Lower lobe of right lung (tissue), 2 donors: ENCODE results near the gene RTN4. TPM values are rescaled to one million over a fixed set of nuclear protein-coding genes. Genes with fewer than 3 reads are reported as not detected.

ENCODE experiments used
- ATAC-seq, 2 donors: fragments of 200-7000 bp; cut with Tn5 transposase; one replicate each; pipeline ENCODE4 v1.9.1; 2020 to 2022; ENCODE audit warnings: mild to moderate bottlenecking in 2 of 2, moderate library complexity in 2 of 2
- DNase-seq: peaks from one replicate; pipeline ENCODE4 v3.0.0-alpha.2; 2020
- H3K27ac ChIP-seq: fragments of 200-600 bp; one replicate; pipeline ENCODE4 v1.8.0; 2022
- H3K27me3 ChIP-seq: fragments of 200-600 bp; one replicate; pipeline ENCODE4 v1.8.0; 2022; ENCODE audit warnings: low read depth
- H3K36me3 ChIP-seq: fragments of 200-600 bp; one replicate; pipeline ENCODE4 v1.8.0; 2022; ENCODE audit warnings: mild to moderate bottlenecking
- H3K4me1 ChIP-seq: fragments of 200-600 bp; one replicate; pipeline ENCODE4 v1.8.0; 2022
- H3K4me3 ChIP-seq: fragments of 200-600 bp; one replicate; pipeline ENCODE4 v1.8.0; 2022; ENCODE audit warnings: mild to moderate bottlenecking
- H3K9me3 ChIP-seq: fragments of 200-600 bp; one replicate; pipeline ENCODE4 v1.8.0; 2022
- CTCF ChIP-seq: fragments of 200-600 bp; IDR thresholded peaks from one replicate; pipeline ENCODE4 v1.8.0; 2022; ENCODE audit warnings: antibody characterized with exemption, mild to moderate bottlenecking
- intact Hi-C: fragments of 100-400 bp; cut with DNase I; formaldehyde crosslinking; loops from one replicate; pipeline ENCODE4 v1.11.0; 2022
- total RNA-seq: library from RNA; stranded (reverse); fragmentation: NEBNext Ultra II Directional; extraction: Animal tissue kit (Norgen Biotek cat#: 25700); gene quantifications from one replicate; pipeline ENCODE4 v1.2.1, GENCODE V29; 2021
- donor health status: DM: no; HTN: yes; CAD: no; lungs with severe emphysema.

RTN4 gene
- total RNA-seq, 1 donor from 2014 or later = 317 TPM

GRCh38 chr2:54939446-54940118, 110.7 kb downstream of the RTN4 start:
- intact Hi-C loops = no loop called here
- H3K9me3 ChIP-seq = peaks cover 7% of the 10 kb centered on the region
- ATAC-seq (no peak), DNase-seq (no peak)
- H3K4me3 ChIP-seq = no peak overlapping the region
- no peaks in the 10 kb centered on the region for H3K4me1 ChIP-seq
- no peak for TF ChIP-seq CTCF
- no peak overlapping the region for H3K27ac ChIP-seq
- H3K27me3 ChIP-seq = no peaks in the 10 kb centered on the region
- no peaks in the 10 kb centered on the region for H3K36me3 ChIP-seq

- no peak for DNase-seq
- no peak for ATAC-seq
- no peak overlapping the region for H3K27ac ChIP-seq
- intact Hi-C loops = no loop called here
- H3K27me3 ChIP-seq = no peaks in the 10 kb centered on the region
- H3K4me3 ChIP-seq = no peak overlapping the region
- no peaks in the 10 kb centered on the region for H3K4me1 ChIP-seq
- H3K36me3 ChIP-seq = no peaks in the 10 kb centered on the region
- no peak for TF ChIP-seq CTCF
- H3K9me3 ChIP-seq = peaks cover 7% of the 10 kb centered on the region
Observed at GRCh38 chr2:54936766-54937165, 113.5 kb downstream of the RTN4 start.

GRCh38 chr2:54935389-54935788, 114.9 kb downstream of the RTN4 start:
- Histone ChIP-seq H3K9me3 (peaks cover 7% of the 10 kb centered on the region), H3K4me3 (no peak overlapping the region), H3K27me3 (no peaks in the 10 kb centered on the region), H3K27ac (no peak overlapping the region), H3K4me1 (no peaks in the 10 kb centered on the region), H3K36me3 (no peaks in the 10 kb centered on the region)
- TF ChIP-seq CTCF = no peak
- ATAC-seq (no peak), DNase-seq (no peak)
- intact Hi-C loops = no loop called here

- ATAC-seq (peak; percentile 30 to 56), DNase-seq (no peak)
- Histone ChIP-seq H3K27me3 (no peaks in the 10 kb centered on the region), H3K27ac (no peak overlapping the region), H3K36me3 (no peaks in the 10 kb centered on the region), H3K4me3 (no peak overlapping the region), H3K9me3 (no peaks in the 10 kb centered on the region), H3K4me1 (no peaks in the 10 kb centered on the region)
- TF ChIP-seq CTCF = no peak
- intact Hi-C loops = no loop called here
Observed at GRCh38 chr2:54931473-54931872, 118.8 kb downstream of the RTN4 start.

- H3K4me1 ChIP-seq = no peaks in the 10 kb centered on the region
- no peak for TF ChIP-seq CTCF
- no peak overlapping the region for H3K4me3 ChIP-seq
- no peaks in the 10 kb centered on the region for H3K9me3 ChIP-seq
- no peak for DNase-seq
- H3K27me3 ChIP-seq = no peaks in the 10 kb centered on the region
- intact Hi-C loops = no loop called here
- no peak overlapping the region for H3K27ac ChIP-seq
- no peaks in the 10 kb centered on the region for H3K36me3 ChIP-seq
- no peak for ATAC-seq
Observed at GRCh38 chr2:54928719-54929118, 121.5 kb downstream of the RTN4 start.
